ENCODE measurements around the gene CDH26. TPM values are rescaled to one million over a fixed set of nuclear protein-coding genes. Genes with fewer than 3 reads are reported as not detected.

Gene CDH26
- total and polyA plus RNA-seq, 2 donors (not counting 1 experiment from before 2014, with no cell fraction given) = 1.8 to 2.3 TPM

- CTCF ChIA-PET = no interaction called here
Measured at GRCh38 chr20:60036746-60037499, 78.7 kb downstream of the CDH26 start.

More at GRCh38 chr20:60036746-60037499, 78.7 kb downstream of the CDH26 start:
- intact Hi-C loops (cut with micrococcal nuclease) = no loop called here
- Histone ChIP-seq H2AFZ (ENCODE audit: insufficient read depth, low read depth, low read length, poor library complexity, severe bottlenecking) (no peak overlapping the region), H3K9me3 (ENCODE audit: control extremely low read depth in 1 of 3, control insufficient read depth in 2 of 3, insufficient read depth in 1 of 3, low read length in 2 of 3) (peaks cover 0 to 18% (median 3%) of the 10 kb centered on the region in 3 donors), H3K79me2 (ENCODE audit: control insufficient read depth, insufficient read depth, low read length) (no peaks in the 10 kb centered on the region), H4K20me1 (ENCODE audit: control insufficient read depth, insufficient read depth, low read length, poor library complexity, severe bottlenecking) (no peaks in the 10 kb centered on the region), H3K4me3 (ENCODE audit: control extremely low read depth in 1 of 5, extremely low read depth in 1 of 5, insufficient read depth in 1 of 5, low read depth in 2 of 5, low read length in 4 of 5) (no peak overlapping the region), H3K27ac (ENCODE audit: low read length in 2 of 2) (no peak overlapping the region), H3K4me1 (ENCODE audit: control insufficient read depth in 2 of 2, insufficient read depth in 2 of 2, low read length in 2 of 2) (no peaks in the 10 kb centered on the region), H3K27me3 (replicated peaks in 1 of 4; ENCODE audit: control extremely low read depth in 1 of 4, control insufficient read depth in 3 of 4, insufficient read depth in 4 of 4, low read length in 3 of 4) (peaks cover 0 to 3% (median 0%) of the 10 kb centered on the region in 4 experiments), H3K4me2 (replicated peaks; ENCODE audit: low read depth, low read length, poor library complexity, severe bottlenecking) (no peak overlapping the region), H3K36me3 (replicated peaks in 1 of 2; ENCODE audit: control extremely low read depth in 1 of 2, control insufficient read depth in 1 of 2, extremely low read depth in 1 of 2, insufficient read depth in 2 of 2, low read length in 1 of 2) (no peaks in the 10 kb centered on the region), H3K9ac (ENCODE audit: low read length) (no peak overlapping the region)
- H3K4me1 Mint-ChIP-seq = no peaks in the 10 kb centered on the region
- DNase-seq = no peak
- TF ChIP-seq CTCF (IDR thresholded peaks at IDR 0.05) = no peak
- TF ChIP-seq EZH2 (IDR thresholded peaks at IDR 0.05; ENCODE audit: borderline replicate concordance, insufficient read depth, low read depth, low read length, poor library complexity, severe bottlenecking) = no peak
- H3K9me3 Mint-ChIP-seq (ENCODE audit: insufficient read depth) = peaks cover 3% of the 10 kb centered on the region
- POLR2A ChIA-PET = no interaction called here
- H3K27ac Mint-ChIP-seq = no peak overlapping the region
- peaks cover 22% of the 10 kb centered on the region for H3K27me3 Mint-ChIP-seq
- 81% methylated on average over 9 of the region's 10 CpGs for whole genome bisulfite sequencing (ENCODE audit: insufficient coverage)
- no peak overlapping the region for H3K4me3 Mint-ChIP-seq
- ATAC-seq (ENCODE audit: low read depth) = no peak

Data from B cell (primary cell).